Transverse colon (tissue), 4 donors: ENCODE measurements around the gene UBE2O.

Experiments
- CTCF ChIP-seq, 5 experiments: fragments of 200-600 bp in 3 of 5; fragments of 450-650 bp in 2 of 5; sonication (generic) in 3 of 5; IDR thresholded peaks; 1 replicate in 2 of 5; 2 replicates in 3 of 5; pipeline ENCODE4 v1.5.1; 2016 to 2017; ENCODE audit warnings: antibody characterized with exemption in 5 of 5, inconsistent platforms in 3 of 5, mild to moderate bottlenecking in 2 of 5, moderate library complexity in 1 of 5
- EP300 ChIP-seq: sonication (generic); formaldehyde crosslinking; IDR thresholded peaks from one replicate; pipeline ENCODE4 v1.6.1; 2017; ENCODE audit warnings: antibody characterized with exemption, low read depth
- POLR2A ChIP-seq: fragments of 450-650 bp; IDR thresholded peaks from one replicate; pipeline ENCODE4 v1.6.1; 2016; ENCODE audit warnings: antibody characterized with exemption, mild to moderate bottlenecking, moderate library complexity
- POLR2AphosphoS5 ChIP-seq, 3 donors: sonication (generic); formaldehyde crosslinking; IDR thresholded peaks; one replicate each; pipeline ENCODE4 v1.6.1; 2016; ENCODE audit warnings: antibody characterized with exemption in 3 of 3

- TF ChIP-seq CTCF (IDR thresholded peaks at IDR 0.05), result no peak
- no peak for TF ChIP-seq POLR2AphosphoS5 (IDR thresholded peaks at IDR 0.05)
- no peak for TF ChIP-seq EP300
- no peak for TF ChIP-seq POLR2A
Measured at GRCh38 chr17:76382351-76382802, 70.6 kb downstream of the UBE2O start.
